ENCODE data around the gene MAN1A2.

GRCh38 chr1:117388328-117388727 lies 21.1 kb downstream of the MAN1A2 start:
- TF ChIP-seq CTCF (IDR thresholded peaks at IDR 0.05; ENCODE audit: poor library complexity) (no peak), EZH2 (IDR thresholded peaks at IDR 0.05; ENCODE audit: borderline replicate concordance) (no peak), EZH2phosphoT487 (IDR thresholded peaks at IDR 0.05; ENCODE audit: low read depth, severe bottlenecking, unreplicated experiment) (no peak)

Data from hepatocyte (in vitro differentiated cells).